Upper lobe of left lung (tissue), 6 donors: ENCODE measurements around the gene CYTL1. TPM values are rescaled to one million over a fixed set of nuclear protein-coding genes. Genes with fewer than 3 reads are reported as not detected.
A peak's percentile ranks its signal among the peaks of the same experiment; 100 is the strongest.

Source experiments
- ATAC-seq, 2 donors: fragments of 200-7000 bp; cut with Tn5 transposase; one replicate each; pipeline ENCODE4 v1.9.1; 2022; ENCODE audit warnings: mild to moderate bottlenecking in 2 of 2, moderate library complexity in 2 of 2; ENCODE audit not compliant: low FRiP score in 2 of 2
- DNase-seq, 2 donors: peaks; one replicate each; pipeline ENCODE4 v3.0.0-alpha.2; 2019 to 2020
- H3K27ac ChIP-seq, 4 donors: fragments of 200-600 bp; sonication (generic); one replicate each; pipeline ENCODE4 v1.5.1; 2016 to 2019
- H3K27me3 ChIP-seq, 4 donors: fragments of 200-600 bp; sonication (generic); one replicate each; pipeline ENCODE4 v1.5.1; 2017 to 2019
- H3K36me3 ChIP-seq, 4 donors: fragments of 200-600 bp; sonication (generic); one replicate each; pipeline ENCODE4 v1.5.1; 2016 to 2019
- H3K4me1 ChIP-seq, 4 donors: fragments of 200-600 bp; sonication (generic); one replicate each; pipeline ENCODE4 v1.5.1; 2018 to 2019
- H3K4me3 ChIP-seq, 4 donors: fragments of 200-600 bp; sonication (generic); one replicate each; pipeline ENCODE4 v1.5.1; 2017 to 2019; ENCODE audit warnings: mild to moderate bottlenecking in 2 of 4, moderate library complexity in 1 of 4
- H3K9me3 ChIP-seq, 4 donors: fragments of 200-600 bp; sonication (generic); one replicate each; pipeline ENCODE4 v1.5.1; 2018 to 2019
- EP300 ChIP-seq, 4 donors: sonication (generic); formaldehyde crosslinking; IDR thresholded peaks; one replicate each; pipeline ENCODE4 v1.5.1; 2017; ENCODE audit warnings: antibody characterized with exemption in 4 of 4, control low read depth in 2 of 4
- POLR2A ChIP-seq, 4 donors: fragments of 450-650 bp; IDR thresholded peaks; one replicate each; pipeline ENCODE4 v1.5.1; 2016 to 2017; ENCODE audit warnings: antibody characterized with exemption in 4 of 4, mild to moderate bottlenecking in 2 of 4
- POLR2AphosphoS5 ChIP-seq, 2 donors: sonication (generic); formaldehyde crosslinking; IDR thresholded peaks; one replicate each; pipeline ENCODE4 v1.5.1; 2017; ENCODE audit warnings: antibody characterized with exemption in 2 of 2
- WGBS, 2 donors: methylation state at CpG; one replicate each; pipeline ENCODE4 v1.1.5; 2017 to 2018; 5-methylcytosine and 5-hydroxymethylcytosine counted together
- total RNA-seq, 6 donors: library from RNA; depleted of rRNA in 4 of 6; stranded (reverse); fragments of >200 nt in 4 of 6; gene quantifications; one replicate each; pipeline versions ENCODE4 v1.1.0 to v1.2.1, GENCODE V29; 2016 to 2021
- TF ChIP-seq, protein P1 (sequence below), 6 experiments: fragments of 450-650 bp in 4 of 6; fragments of 200-600 bp in 2 of 6; sonication (generic) in 2 of 6; IDR thresholded peaks; one replicate each; pipeline ENCODE4 v1.5.1; 2016 to 2019; ENCODE audit warnings: antibody characterized with exemption in 6 of 6
- donor health status: DM: no; HTN: no; CAD: no; lungs with moderate emphysema.
- donor health status: DM: no; HTN: yes; CAD: no; lungs with severe emphysema.

Gene CYTL1
- total RNA-seq, 6 donors from 2014 or later: 0.61 to 3.1 (median 0.97) TPM; not detected in 3

DNA sequence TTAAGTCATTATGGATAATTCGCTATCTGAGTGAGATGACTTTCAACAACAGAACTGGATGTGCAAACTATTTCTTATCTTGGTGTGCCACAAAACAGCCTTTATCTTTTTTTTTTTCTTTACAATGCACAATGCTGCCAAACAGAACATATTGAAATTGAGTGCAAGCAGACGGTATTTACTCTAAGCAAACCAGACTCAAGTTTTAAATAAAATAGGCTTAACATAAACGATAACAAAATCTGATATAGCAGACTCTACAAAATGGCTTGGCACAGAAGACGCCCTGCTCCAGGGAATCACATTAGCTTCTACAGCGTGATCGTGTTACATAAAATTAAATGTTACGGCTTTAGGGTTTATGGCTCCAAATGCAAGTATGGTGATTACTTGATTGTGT lies 22.4 kb upstream of the CYTL1 start:
- H3K27ac ChIP-seq: no peak overlapping the region
- H3K27me3 ChIP-seq: no peaks in the 10 kb centered on the region
- H3K4me3 ChIP-seq: no peak overlapping the region
- no peak for ATAC-seq
- no peaks in the 10 kb centered on the region for H3K9me3 ChIP-seq
- WGBS, 2 donors: 71 to 72% methylated on average over 7 of the region's 7 CpGs
- H3K36me3 ChIP-seq: no peaks in the 10 kb centered on the region
- DNase-seq: no peak
- H3K4me1 ChIP-seq: peaks cover 5 to 18% (median 9%) of the 10 kb centered on the region in 4 donors
- TF ChIP-seq POLR2A (IDR thresholded peaks at IDR 0.05): no peak
- TF ChIP-seq POLR2AphosphoS5 (IDR thresholded peaks at IDR 0.05): no peak
- TF ChIP-seq, protein P1, sequence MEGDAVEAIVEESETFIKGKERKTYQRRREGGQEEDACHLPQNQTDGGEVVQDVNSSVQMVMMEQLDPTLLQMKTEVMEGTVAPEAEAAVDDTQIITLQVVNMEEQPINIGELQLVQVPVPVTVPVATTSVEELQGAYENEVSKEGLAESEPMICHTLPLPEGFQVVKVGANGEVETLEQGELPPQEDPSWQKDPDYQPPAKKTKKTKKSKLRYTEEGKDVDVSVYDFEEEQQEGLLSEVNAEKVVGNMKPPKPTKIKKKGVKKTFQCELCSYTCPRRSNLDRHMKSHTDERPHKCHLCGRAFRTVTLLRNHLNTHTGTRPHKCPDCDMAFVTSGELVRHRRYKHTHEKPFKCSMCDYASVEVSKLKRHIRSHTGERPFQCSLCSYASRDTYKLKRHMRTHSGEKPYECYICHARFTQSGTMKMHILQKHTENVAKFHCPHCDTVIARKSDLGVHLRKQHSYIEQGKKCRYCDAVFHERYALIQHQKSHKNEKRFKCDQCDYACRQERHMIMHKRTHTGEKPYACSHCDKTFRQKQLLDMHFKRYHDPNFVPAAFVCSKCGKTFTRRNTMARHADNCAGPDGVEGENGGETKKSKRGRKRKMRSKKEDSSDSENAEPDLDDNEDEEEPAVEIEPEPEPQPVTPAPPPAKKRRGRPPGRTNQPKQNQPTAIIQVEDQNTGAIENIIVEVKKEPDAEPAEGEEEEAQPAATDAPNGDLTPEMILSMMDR (IDR thresholded peaks at IDR 0.05): no peak
- no peak for TF ChIP-seq EP300 (IDR thresholded peaks at IDR 0.05)

DNA sequence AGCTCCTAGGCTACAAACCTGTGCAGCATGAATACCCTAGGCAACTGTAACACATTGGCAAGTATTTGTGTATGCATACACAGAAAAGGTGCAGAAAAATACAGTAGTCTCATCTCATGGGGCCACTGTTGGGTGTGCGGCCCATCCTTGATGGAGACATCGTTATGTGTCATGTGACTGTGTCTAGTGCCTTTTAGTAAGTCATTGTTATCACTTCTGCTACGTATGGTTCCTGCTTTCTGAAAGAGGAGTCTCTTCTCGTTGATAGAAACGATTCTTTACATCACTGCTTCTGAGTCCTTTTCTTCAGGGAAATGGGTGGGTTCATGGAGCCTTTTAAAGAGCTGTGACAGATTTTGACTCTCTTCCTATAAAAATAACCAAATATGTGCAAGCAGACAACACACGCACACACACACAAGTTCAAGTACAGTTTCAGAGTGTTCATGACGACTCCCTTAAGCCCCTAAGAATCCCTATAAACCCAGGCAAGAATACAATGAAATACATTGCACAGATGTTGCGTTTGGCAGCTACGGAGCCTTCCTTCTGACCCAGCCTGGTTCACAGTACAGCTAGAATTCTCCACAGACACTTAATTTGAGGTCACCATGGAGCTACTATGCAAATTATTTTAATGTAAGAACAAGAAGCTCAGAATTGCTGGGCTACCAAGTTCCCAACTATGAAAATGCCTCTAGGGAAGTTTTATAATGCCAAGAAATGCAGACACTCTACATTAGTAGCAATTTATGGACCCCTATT lies 21.8 kb upstream of the CYTL1 start:
- DNase-seq (no peak), ATAC-seq (no peak)
- no peaks in the 10 kb centered on the region for H3K27me3 ChIP-seq
- H3K36me3 ChIP-seq: no peaks in the 10 kb centered on the region
- peaks cover 5 to 18% (median 9%) of the 10 kb centered on the region in 4 donors for H3K4me1 ChIP-seq
- no peak overlapping the region for H3K27ac ChIP-seq
- H3K4me3 ChIP-seq: no peak overlapping the region
- TF ChIP-seq POLR2AphosphoS5 (IDR thresholded peaks at IDR 0.05) (no peak), POLR2A (IDR thresholded peaks at IDR 0.05) (no peak)
- TF ChIP-seq, protein P1 (IDR thresholded peaks at IDR 0.05): no peak
- H3K9me3 ChIP-seq: no peaks in the 10 kb centered on the region
- WGBS, 2 donors: 64 to 69% methylated on average over 9 of the region's 9 CpGs

DNA sequence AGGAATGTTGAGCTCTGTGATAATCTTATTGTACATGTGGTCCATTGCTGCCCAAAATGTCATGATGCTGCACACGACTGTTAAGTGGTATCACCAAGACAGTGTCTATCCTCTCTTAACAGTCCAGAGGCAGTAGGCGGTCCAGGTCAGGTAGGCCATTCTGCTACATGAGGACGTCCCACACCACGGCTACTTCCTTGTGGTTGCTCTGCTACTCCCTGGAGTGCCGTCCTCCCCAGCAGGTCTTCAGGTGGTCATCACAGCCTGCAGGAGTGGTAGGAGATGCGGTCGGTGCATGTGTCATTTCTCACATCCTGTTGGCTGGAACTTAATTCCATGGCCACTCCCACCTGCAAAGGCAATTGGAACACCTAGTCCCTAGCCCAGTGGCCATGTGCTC lies 20.5 kb upstream of the CYTL1 start:
- DNase-seq (no peak), ATAC-seq (no peak)
- 91 to 93% methylated on average over 7 of the region's 7 CpGs for WGBS, 2 donors
- Histone ChIP-seq H3K27me3 (no peaks in the 10 kb centered on the region), H3K4me3 (no peak overlapping the region), H3K36me3 (no peaks in the 10 kb centered on the region), H3K27ac (no peak overlapping the region), H3K9me3 (no peaks in the 10 kb centered on the region), H3K4me1 (peaks cover 4 to 12% (median 7%) of the 10 kb centered on the region in 4 donors)
- TF ChIP-seq POLR2AphosphoS5 (IDR thresholded peaks at IDR 0.05) (no peak), EP300 (IDR thresholded peaks at IDR 0.05) (no peak), POLR2A (IDR thresholded peaks at IDR 0.05) (no peak)
- TF ChIP-seq, protein P1 (IDR thresholded peaks at IDR 0.05): no peak

DNA sequence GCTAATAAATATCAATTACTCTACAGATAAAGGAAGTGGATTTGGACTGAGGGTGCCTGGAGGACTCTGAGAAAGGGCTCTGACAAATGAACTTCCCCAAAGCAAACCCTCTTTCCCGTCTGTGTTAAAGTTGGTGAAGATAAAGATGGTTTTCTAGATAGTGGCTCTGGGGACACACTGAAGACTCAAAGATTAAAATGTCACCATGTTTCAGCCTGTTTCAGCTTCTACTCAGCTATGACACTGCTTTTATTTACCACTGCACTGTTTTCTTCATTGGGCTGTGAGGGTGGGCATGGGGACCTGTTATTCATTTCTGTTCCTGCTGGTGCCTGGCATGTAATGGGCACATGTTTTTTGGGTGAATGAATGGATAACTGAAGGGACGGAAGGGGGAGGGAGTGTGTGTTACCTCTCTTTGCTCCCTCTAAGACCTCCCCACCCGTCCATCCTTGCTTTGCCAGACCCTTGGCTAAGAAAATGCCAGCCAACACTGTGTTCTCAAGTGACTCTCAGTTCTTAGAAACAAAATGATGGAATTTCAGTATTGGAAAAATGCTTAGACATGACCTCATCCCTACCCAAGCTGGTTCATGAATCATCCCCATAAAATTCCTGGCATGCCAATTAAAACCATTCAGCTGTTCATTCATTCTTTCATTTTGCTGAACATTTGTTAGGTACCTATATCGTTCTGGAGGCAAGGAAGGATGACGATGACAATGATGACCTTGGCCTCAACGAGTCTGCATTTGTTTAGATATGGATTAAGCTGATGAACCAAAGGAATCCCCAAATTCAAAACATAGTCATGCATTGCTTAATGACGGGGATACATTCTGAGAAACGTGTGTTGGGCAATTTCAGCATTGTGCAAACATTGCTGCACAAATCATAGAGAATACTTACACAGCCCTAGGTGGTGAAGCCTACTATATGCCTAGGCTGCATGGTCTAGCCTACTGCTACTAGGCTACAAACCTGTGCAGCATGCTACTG lies 18.6 kb upstream of the CYTL1 start:
- no peak overlapping the region for H3K27ac ChIP-seq
- DNase-seq (peak in 1 of 2 donors; percentile 44), ATAC-seq (peak; percentile 64 to 79)
- H3K4me3 ChIP-seq: no peak overlapping the region
- no peaks in the 10 kb centered on the region for H3K9me3 ChIP-seq
- no peak for TF ChIP-seq POLR2A (IDR thresholded peaks at IDR 0.05)
- TF ChIP-seq POLR2AphosphoS5 (IDR thresholded peaks at IDR 0.05): peak in 1 of 2 donors; percentile 77
- TF ChIP-seq, protein P1 (IDR thresholded peaks at IDR 0.05): no peak
- peak in 1 of 4 donors; percentile 10 for TF ChIP-seq EP300 (IDR thresholded peaks at IDR 0.05)
- peaks cover 14 to 24% (median 14%) of the 10 kb centered on the region in 4 donors for H3K4me1 ChIP-seq
- H3K36me3 ChIP-seq: no peaks in the 10 kb centered on the region
- H3K27me3 ChIP-seq: no peaks in the 10 kb centered on the region
- WGBS, 2 donors: 50 to 53% methylated on average over 8 of the region's 8 CpGs
